GM12878 (cell line): ENCODE measurements around the gene CHST8. TPM values are rescaled to one million over a fixed set of nuclear protein-coding genes. Genes with fewer than 3 reads are reported as not detected.

Source experiments
- ATAC-seq: fragments of 200-7000 bp; cut with Tn5 transposase; 3 replicates; pipeline ENCODE4 v1.9.1; 2020; ENCODE audit warnings: mild to moderate bottlenecking, moderate library complexity
- BruUV-seq: library from RNA; stranded (reverse); fragments of 400-500 nt; replicated peaks from 2 replicates; lab custom pipeline; 2021; lab: Mats Ljungman, UMichigan
- CTCF ChIA-PET: fragments of 300-600 bp; sonication (Branson Sonifier 250); formaldehyde crosslinking; extraction: SDS; loops from one replicate; lab custom pipeline; 2021; ENCODE audit warnings: inconsistent platforms; lab: Yijun Ruan, JAX
- POLR2A ChIA-PET: fragments of 350-600 bp; formaldehyde crosslinking; extraction: SDS; loops from one replicate; lab custom pipeline; 2021; ENCODE audit warnings: inconsistent platforms; lab: Charles Lee
- RAD21 ChIA-PET: fragments of 300-600 bp; sonication (Branson Sonifier 250); formaldehyde crosslinking; loops from one replicate; lab custom pipeline; 2023; ENCODE audit warnings: antibody characterized with exemption; ENCODE audit not compliant: unreplicated experiment; lab: Charles Lee
- SMC1A ChIA-PET: fragments of 300-600 bp; sonication (Branson Sonifier 250); formaldehyde crosslinking; loops from one replicate; lab custom pipeline; 2023; ENCODE audit not compliant: unreplicated experiment, uncharacterized antibody; lab: Charles Lee
- DNase-seq: peaks from one replicate; pipeline ENCODE4 v3.0.0-alpha.2; 2011; ENCODE audit warnings: low read depth, low spot score
- FAIRE-seq: peaks from 3 replicates; lab custom pipeline; 2011; peaks lifted over from hg19 to GRCh38; lab: Jason Lieb, UNC
- H2AFZ ChIP-seq: 2 replicates; pipeline ENCODE4 v1.6.0; 2011; ENCODE audit warnings: low read depth, low read length, control low read depth; ENCODE audit not compliant: control insufficient read depth
- H3K27ac ChIP-seq: 2 replicates; pipeline ENCODE4 v1.5.1; 2011; ENCODE audit warnings: control low read depth; ENCODE audit not compliant: control insufficient read depth, insufficient read depth
- H3K27me3 ChIP-seq, 2 experiments: replicated peaks in 1 of 2; 2 replicates each; pipeline versions ENCODE4 v1.6.0 to v1.6.1; 2011; ENCODE audit warnings: low read length in 1 of 2; ENCODE audit not compliant: control insufficient read depth in 2 of 2, insufficient read depth in 2 of 2
- H3K36me3 ChIP-seq, 2 experiments: 2 replicates each; pipeline ENCODE4 v1.5.1; 2011; ENCODE audit warnings: low read length in 1 of 2; ENCODE audit not compliant: control insufficient read depth in 2 of 2, insufficient read depth in 2 of 2
- H3K4me1 ChIP-seq: 2 replicates; pipeline ENCODE4 v1.6.1; 2011; ENCODE audit warnings: mild to moderate bottlenecking, low read length, moderate library complexity, mixed read lengths; ENCODE audit not compliant: control insufficient read depth, insufficient read depth
- H3K4me2 ChIP-seq: 2 replicates; pipeline ENCODE4 v1.6.0; 2011; ENCODE audit warnings: control low read depth; ENCODE audit not compliant: control insufficient read depth, insufficient read depth
- H3K4me3 ChIP-seq: fragments of 200-600 bp; sonication (generic); 2 replicates; pipeline ENCODE4 v1.5.1; 2016
- H3K79me2 ChIP-seq: 2 replicates; pipeline ENCODE4 v1.6.0; 2011; ENCODE audit warnings: low read length; ENCODE audit not compliant: control insufficient read depth, insufficient read depth
- H3K9ac ChIP-seq: 2 replicates; pipeline ENCODE4 v1.8.0; 2011; ENCODE audit warnings: low read length, control low read depth, mixed read lengths; ENCODE audit not compliant: control insufficient read depth, insufficient read depth
- H3K9me3 ChIP-seq: replicated peaks from 3 replicates; pipeline ENCODE4 v1.5.1; 2011; ENCODE audit warnings: mild to moderate bottlenecking, low read length; ENCODE audit not compliant: control insufficient read depth, insufficient read depth
- H4K20me1 ChIP-seq: 2 replicates; pipeline ENCODE4 v1.6.0; 2011; ENCODE audit not compliant: control insufficient read depth, insufficient read depth
- ETV6 ChIP-seq, 2 experiments: fragments of 450-650 bp in 1 of 2; IDR thresholded peaks in 1 of 2; conservative IDR thresholded peaks in 1 of 2; 2 replicates each; pipeline ENCODE4 v1.6.1; 2014; ENCODE audit warnings: antibody characterized with exemption in 1 of 2, borderline replicate concordance in 1 of 2, low read depth in 1 of 2, mild to moderate bottlenecking in 1 of 2, moderate library complexity in 1 of 2
- JUNB ChIP-seq: IDR thresholded peaks from 2 replicates; pipeline ENCODE4 v1.6.1; 2016; ENCODE audit warnings: antibody characterized with exemption, mild to moderate bottlenecking
- NFXL1 ChIP-seq: fragments of 450-650 bp; IDR thresholded peaks from 2 replicates; pipeline ENCODE4 v1.6.1; 2017; ENCODE audit warnings: antibody characterized with exemption, mild to moderate bottlenecking, borderline replicate concordance
- TBL1XR1 ChIP-seq: IDR thresholded peaks from 2 replicates; pipeline ENCODE4 v1.6.1; 2012; ENCODE audit warnings: low read depth, low read length, improper control_type of control experiment
- WGBS: methylation state at CpG from one replicate; pipeline ENCODE4 v1.1.6; 2016; ENCODE audit warnings: low lambda C conversion rate; ENCODE audit not compliant: insufficient replicate concordance, insufficient coverage; ENCODE audit errors: missing lambda C conversion rate; 5-methylcytosine and 5-hydroxymethylcytosine counted together
- in situ Hi-C: fragments of 300-500 bp; cut with MboI; formaldehyde crosslinking; loops from 9 replicates; pipeline ENCODE4 v1.14.3; 2018; ENCODE audit warnings: mixed read lengths
- intact Hi-C: fragments of 100-400 bp; cut with micrococcal nuclease; formaldehyde crosslinking; loops from one replicate; pipeline ENCODE4 v1.14.2; 2022; ENCODE audit not compliant: unreplicated experiment
- polyA plus RNA-seq, 11 experiments: library from polyadenylated mRNA; depleted of rRNA in 4 of 11; unstranded in 6 of 11; stranded (reverse) in 5 of 11; fragments of >200 nt; fragmentation: Nextera tagmentation in 4 of 11; fragmentation: Illumina TruSeq in 1 of 11; extraction: Ambion mirVana in 4 of 11; extraction: Trizol in 1 of 11; gene quantifications; 1 replicate in 1 of 11; 2 replicates in 10 of 11; pipeline versions ENCODE4 v1.2.1 to v1.2.3, GENCODE V29; 2011 to 2016; ENCODE audit warnings: inconsistent platforms in 2 of 11, missing spikeins in 2 of 11, low read depth in 1 of 11
- total RNA-seq, 4 experiments: library from RNA; depleted of rRNA in 3 of 4; stranded (reverse); fragments of >200 nt in 3 of 4; fragmentation: Illumina TruSeq in 1 of 4; extraction: Trizol in 1 of 4; gene quantifications; 2 replicates each; pipeline versions ENCODE4 v1.2.1 to v1.2.3, GENCODE V29; 2013 to 2021
- TF ChIP-seq, protein P1 (sequence below): fragments of 150-350 bp; IDR thresholded peaks from 2 replicates; pipeline ENCODE4 v1.6.1; 2016; ENCODE audit warnings: low read depth, low read length

Gene CHST8
- total and polyA plus RNA-seq, 10 of the 15 experiments (the other 5 are each of a cell fraction or from before 2014, with no cell fraction given) = 0.06 TPM; not detected in 9

DNA sequence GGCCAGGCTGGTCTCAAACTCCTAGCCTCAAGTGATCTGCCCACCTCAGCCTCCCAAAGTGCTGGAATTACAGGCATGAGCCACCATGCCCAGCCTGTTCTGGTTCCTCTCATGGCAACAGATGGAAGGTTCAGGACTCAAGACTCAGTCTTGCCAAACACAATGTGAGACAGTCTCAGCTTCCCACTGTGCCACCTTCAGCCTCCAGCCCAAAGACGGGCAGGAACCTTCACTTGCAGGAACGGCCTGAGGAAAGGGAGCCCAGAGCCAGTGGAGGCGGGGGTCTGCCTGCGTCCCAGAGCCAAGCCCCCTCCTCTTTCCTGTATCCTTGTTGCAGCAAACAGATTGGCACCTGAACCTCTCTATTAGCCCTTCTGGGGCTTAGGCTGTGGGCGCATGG is 2.9 kb upstream of the CHST8 start (continued):
- TF ChIP-seq, protein P1, sequence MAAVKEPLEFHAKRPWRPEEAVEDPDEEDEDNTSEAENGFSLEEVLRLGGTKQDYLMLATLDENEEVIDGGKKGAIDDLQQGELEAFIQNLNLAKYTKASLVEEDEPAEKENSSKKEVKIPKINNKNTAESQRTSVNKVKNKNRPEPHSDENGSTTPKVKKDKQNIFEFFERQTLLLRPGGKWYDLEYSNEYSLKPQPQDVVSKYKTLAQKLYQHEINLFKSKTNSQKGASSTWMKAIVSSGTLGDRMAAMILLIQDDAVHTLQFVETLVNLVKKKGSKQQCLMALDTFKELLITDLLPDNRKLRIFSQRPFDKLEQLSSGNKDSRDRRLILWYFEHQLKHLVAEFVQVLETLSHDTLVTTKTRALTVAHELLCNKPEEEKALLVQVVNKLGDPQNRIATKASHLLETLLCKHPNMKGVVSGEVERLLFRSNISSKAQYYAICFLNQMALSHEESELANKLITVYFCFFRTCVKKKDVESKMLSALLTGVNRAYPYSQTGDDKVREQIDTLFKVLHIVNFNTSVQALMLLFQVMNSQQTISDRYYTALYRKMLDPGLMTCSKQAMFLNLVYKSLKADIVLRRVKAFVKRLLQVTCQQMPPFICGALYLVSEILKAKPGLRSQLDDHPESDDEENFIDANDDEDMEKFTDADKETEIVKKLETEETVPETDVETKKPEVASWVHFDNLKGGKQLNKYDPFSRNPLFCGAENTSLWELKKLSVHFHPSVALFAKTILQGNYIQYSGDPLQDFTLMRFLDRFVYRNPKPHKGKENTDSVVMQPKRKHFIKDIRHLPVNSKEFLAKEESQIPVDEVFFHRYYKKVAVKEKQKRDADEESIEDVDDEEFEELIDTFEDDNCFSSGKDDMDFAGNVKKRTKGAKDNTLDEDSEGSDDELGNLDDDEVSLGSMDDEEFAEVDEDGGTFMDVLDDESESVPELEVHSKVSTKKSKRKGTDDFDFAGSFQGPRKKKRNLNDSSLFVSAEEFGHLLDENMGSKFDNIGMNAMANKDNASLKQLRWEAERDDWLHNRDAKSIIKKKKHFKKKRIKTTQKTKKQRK = no peak
- TF ChIP-seq ETV6 (conservative IDR thresholded peaks at IDR 0.05 in 1 of 2, IDR thresholded peaks at IDR 0.05 in 1 of 2; ENCODE audit: borderline replicate concordance in 1 of 2, low read depth in 1 of 2) = no peak
- TF ChIP-seq NFXL1 = no peak

DNA sequence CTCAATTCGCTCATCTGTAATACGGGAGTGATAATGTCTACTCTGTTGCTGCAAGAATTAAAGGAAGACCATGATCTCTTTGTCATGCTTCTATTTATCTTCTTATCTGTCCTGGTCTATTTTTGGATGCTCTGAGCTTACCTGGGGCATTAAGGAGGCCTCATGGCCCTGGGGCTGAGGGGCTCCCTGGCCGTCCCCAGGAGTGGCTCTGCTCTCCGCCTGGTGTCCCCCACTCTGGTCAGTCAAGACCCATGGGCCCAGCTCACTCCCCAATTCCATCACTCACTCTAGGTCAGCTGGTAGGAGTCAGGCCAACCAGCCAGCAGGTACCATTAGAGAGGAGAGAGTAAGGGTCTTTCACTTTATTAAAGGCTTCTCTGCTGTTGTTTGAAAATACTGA is 1.1 kb upstream of the CHST8 start:
- Histone ChIP-seq H3K79me2 (no peaks in the 10 kb centered on the region), H3K4me1 (no peaks in the 10 kb centered on the region), H3K4me3 (no peak overlapping the region), H3K27ac (no peak overlapping the region), H3K36me3 (no peaks in the 10 kb centered on the region), H3K4me2 (no peak overlapping the region), H4K20me1 (no peaks in the 10 kb centered on the region), H3K27me3 (no peaks in the 10 kb centered on the region; a peak in 2 of 4 replicates), H2AFZ (no peak overlapping the region), H3K9me3 (no peaks in the 10 kb centered on the region), H3K9ac (no peak overlapping the region)
- WGBS = 28% methylated on average over 4 of the region's 4 CpGs
- ChIA-PET SMC1A (no interaction called here), CTCF (no interaction called here), POLR2A (no interaction called here), RAD21 (no interaction called here)
- DNase-seq (no peak), ATAC-seq (no peak), FAIRE-seq (no peak)
- in situ Hi-C loops = no loop called here
- TF ChIP-seq JUNB (no peak), TBL1XR1 (no peak)
- BruUV-seq = no TSS peak
- intact Hi-C loops = no loop called here
